GM12878 (cell line): ENCODE data around the gene INVS. TPM values are rescaled to one million over a fixed set of nuclear protein-coding genes. Genes with fewer than 3 reads are reported as not detected.

Experiments used
- CBX5 ChIP-seq: sonication (generic); IDR thresholded peaks from 2 replicates; pipeline ENCODE4 v1.6.1; 2016; ENCODE audit warnings: low read depth, moderate library complexity, mild to moderate bottlenecking, inconsistent platforms
- E4F1 ChIP-seq: fragments of 450-650 bp; IDR thresholded peaks from 2 replicates; pipeline ENCODE4 v1.6.1; 2018; ENCODE audit warnings: borderline replicate concordance, mild to moderate bottlenecking; ENCODE audit not compliant: partially characterized antibody
- PAX5 ChIP-seq: IDR thresholded peaks from 2 replicates; pipeline ENCODE4 v1.6.1; 2011; ENCODE audit warnings: low read depth, low read length, borderline replicate concordance
- POLR2A ChIP-seq: IDR thresholded peaks from 2 replicates; pipeline ENCODE4 v1.6.1; 2011; ENCODE audit warnings: low read depth, mild to moderate bottlenecking, low read length
- POLR2AphosphoS5 ChIP-seq: IDR thresholded peaks from 2 replicates; pipeline ENCODE4 v1.6.1; 2011; ENCODE audit warnings: mild to moderate bottlenecking, low read length, inconsistent platforms
- SIN3A ChIP-seq: IDR thresholded peaks from 2 replicates; pipeline ENCODE4 v1.6.1; 2012; ENCODE audit warnings: low read depth, low read length, improper control_type of control experiment
- TAF1 ChIP-seq: IDR thresholded peaks from 2 replicates; pipeline ENCODE4 v1.6.1; 2011; ENCODE audit warnings: mild to moderate bottlenecking, low read depth, low read length, borderline replicate concordance
- ZNF207 ChIP-seq: fragments of 450-650 bp; IDR thresholded peaks from 2 replicates; pipeline ENCODE4 v1.6.1; 2014; ENCODE audit warnings: antibody characterized with exemption, mild to moderate bottlenecking, borderline replicate concordance
- ZNF217 ChIP-seq: fragments of 450-650 bp; IDR thresholded peaks from 2 replicates; pipeline ENCODE4 v1.6.1; 2017; ENCODE audit warnings: antibody characterized with exemption, mild to moderate bottlenecking
- polyA plus RNA-seq, 11 experiments: library from polyadenylated mRNA; depleted of rRNA in 4 of 11; unstranded in 6 of 11; stranded (reverse) in 5 of 11; fragments of >200 nt; fragmentation: Nextera tagmentation in 4 of 11; fragmentation: Illumina TruSeq in 1 of 11; extraction: Ambion mirVana in 4 of 11; extraction: Trizol in 1 of 11; gene quantifications; 1 replicate in 1 of 11; 2 replicates in 10 of 11; pipeline versions ENCODE4 v1.2.1 to v1.2.3, GENCODE V29; 2011 to 2016; ENCODE audit warnings: inconsistent platforms in 2 of 11, missing spikeins in 2 of 11, low read depth in 1 of 11
- total RNA-seq, 4 experiments: library from RNA; depleted of rRNA in 3 of 4; stranded (reverse); fragments of >200 nt in 3 of 4; fragmentation: Illumina TruSeq in 1 of 4; extraction: Trizol in 1 of 4; gene quantifications; 2 replicates each; pipeline versions ENCODE4 v1.2.1 to v1.2.3, GENCODE V29; 2013 to 2021
- TF ChIP-seq, protein P1 (sequence below): fragments of 450-650 bp; IDR thresholded peaks from 2 replicates; pipeline ENCODE4 v1.6.1; 2017; ENCODE audit warnings: mild to moderate bottlenecking, moderate library complexity
- TF ChIP-seq, protein P2 (sequence below): fragments of 450-650 bp; IDR thresholded peaks from 2 replicates; pipeline ENCODE4 v1.6.1; 2018; ENCODE audit warnings: mild to moderate bottlenecking, low read depth, moderate library complexity; ENCODE audit not compliant: partially characterized antibody
- TF ChIP-seq, protein P3 (sequence below): IDR thresholded peaks from 2 replicates; pipeline ENCODE4 v1.6.1; 2012; ENCODE audit warnings: low read depth, low read length, improper control_type of control experiment
- TF ChIP-seq, protein P4 (sequence below): fragments of 450-650 bp; formaldehyde crosslinking; IDR thresholded peaks from 2 replicates; pipeline ENCODE4 v1.4.0; 2020; ENCODE audit warnings: mild to moderate bottlenecking, moderate library complexity

The INVS gene
- total and polyA plus RNA-seq, 10 of the 15 experiments (the other 5 are each of a cell fraction or from before 2014, with no cell fraction given) = 0.93 to 20.8 (median 13.2) TPM

DNA sequence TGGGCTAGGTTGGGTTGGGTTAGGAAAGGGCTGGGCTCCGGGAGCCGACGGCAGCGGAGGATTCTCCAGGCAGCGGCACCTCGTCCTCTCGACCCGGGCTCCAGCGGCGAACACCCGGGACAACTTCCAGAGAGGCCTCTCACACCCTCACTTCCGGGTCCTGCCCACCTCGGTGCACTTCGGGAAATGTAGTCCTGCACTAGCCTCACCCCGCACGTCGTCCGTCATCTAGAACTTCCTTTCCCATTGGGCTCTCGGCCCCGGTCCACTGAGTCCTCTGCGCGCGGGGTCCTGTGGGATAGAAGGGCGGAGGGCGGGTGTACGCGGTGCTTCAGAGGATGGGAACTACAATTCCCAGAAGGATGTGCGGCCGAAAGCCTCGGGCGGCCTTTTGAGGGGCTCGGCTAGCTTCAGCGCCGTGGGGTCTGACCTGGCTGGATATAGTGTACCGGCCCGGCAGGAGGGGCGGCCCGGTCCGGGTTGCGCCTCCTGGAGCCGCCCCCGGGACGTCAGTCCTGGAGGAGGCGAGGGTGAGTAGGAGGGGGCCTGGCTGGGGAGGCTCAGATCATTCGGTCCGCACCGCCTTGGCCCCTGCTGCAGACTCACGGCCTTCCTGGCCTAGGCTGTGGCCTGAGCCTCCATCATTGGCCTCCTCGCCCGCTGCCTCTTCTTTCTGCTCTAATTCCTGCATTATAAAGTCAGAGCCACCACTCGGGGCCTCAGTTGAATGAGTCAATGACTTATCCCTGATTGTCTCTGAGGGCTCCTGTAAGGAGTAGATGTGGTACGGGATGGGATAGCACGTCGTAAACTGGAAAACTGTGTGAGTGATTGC, at the start of gene INVS, which contains the start of gene ERP44 (continued):
- TF ChIP-seq, protein P1, sequence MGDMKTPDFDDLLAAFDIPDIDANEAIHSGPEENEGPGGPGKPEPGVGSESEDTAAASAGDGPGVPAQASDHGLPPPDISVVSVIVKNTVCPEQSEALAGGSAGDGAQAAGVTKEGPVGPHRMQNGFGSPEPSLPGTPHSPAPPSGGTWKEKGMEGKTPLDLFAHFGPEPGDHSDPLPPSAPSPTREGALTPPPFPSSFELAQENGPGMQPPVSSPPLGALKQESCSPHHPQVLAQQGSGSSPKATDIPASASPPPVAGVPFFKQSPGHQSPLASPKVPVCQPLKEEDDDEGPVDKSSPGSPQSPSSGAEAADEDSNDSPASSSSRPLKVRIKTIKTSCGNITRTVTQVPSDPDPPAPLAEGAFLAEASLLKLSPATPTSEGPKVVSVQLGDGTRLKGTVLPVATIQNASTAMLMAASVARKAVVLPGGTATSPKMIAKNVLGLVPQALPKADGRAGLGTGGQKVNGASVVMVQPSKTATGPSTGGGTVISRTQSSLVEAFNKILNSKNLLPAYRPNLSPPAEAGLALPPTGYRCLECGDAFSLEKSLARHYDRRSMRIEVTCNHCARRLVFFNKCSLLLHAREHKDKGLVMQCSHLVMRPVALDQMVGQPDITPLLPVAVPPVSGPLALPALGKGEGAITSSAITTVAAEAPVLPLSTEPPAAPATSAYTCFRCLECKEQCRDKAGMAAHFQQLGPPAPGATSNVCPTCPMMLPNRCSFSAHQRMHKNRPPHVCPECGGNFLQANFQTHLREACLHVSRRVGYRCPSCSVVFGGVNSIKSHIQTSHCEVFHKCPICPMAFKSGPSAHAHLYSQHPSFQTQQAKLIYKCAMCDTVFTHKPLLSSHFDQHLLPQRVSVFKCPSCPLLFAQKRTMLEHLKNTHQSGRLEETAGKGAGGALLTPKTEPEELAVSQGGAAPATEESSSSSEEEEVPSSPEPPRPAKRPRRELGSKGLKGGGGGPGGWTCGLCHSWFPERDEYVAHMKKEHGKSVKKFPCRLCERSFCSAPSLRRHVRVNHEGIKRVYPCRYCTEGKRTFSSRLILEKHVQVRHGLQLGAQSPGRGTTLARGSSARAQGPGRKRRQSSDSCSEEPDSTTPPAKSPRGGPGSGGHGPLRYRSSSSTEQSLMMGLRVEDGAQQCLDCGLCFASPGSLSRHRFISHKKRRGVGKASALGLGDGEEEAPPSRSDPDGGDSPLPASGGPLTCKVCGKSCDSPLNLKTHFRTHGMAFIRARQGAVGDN = no peak
- TF ChIP-seq ZNF217 = no peak
- TF ChIP-seq, protein P2, sequence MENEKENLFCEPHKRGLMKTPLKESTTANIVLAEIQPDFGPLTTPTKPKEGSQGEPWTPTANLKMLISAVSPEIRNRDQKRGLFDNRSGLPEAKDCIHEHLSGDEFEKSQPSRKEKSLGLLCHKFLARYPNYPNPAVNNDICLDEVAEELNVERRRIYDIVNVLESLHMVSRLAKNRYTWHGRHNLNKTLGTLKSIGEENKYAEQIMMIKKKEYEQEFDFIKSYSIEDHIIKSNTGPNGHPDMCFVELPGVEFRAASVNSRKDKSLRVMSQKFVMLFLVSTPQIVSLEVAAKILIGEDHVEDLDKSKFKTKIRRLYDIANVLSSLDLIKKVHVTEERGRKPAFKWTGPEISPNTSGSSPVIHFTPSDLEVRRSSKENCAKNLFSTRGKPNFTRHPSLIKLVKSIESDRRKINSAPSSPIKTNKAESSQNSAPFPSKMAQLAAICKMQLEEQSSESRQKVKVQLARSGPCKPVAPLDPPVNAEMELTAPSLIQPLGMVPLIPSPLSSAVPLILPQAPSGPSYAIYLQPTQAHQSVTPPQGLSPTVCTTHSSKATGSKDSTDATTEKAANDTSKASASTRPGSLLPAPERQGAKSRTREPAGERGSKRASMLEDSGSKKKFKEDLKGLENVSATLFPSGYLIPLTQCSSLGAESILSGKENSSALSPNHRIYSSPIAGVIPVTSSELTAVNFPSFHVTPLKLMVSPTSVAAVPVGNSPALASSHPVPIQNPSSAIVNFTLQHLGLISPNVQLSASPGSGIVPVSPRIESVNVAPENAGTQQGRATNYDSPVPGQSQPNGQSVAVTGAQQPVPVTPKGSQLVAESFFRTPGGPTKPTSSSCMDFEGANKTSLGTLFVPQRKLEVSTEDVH = peak; percentile 77
- TF ChIP-seq POLR2A = peak; percentile 96
- TF ChIP-seq SIN3A = 0 out of 2 replicates have a peak, but pooled peaks have one; percentile 67
- TF ChIP-seq ZNF207 = peak; percentile 52; the same call in 1 of the 2 replicates
- TF ChIP-seq, protein P3, sequence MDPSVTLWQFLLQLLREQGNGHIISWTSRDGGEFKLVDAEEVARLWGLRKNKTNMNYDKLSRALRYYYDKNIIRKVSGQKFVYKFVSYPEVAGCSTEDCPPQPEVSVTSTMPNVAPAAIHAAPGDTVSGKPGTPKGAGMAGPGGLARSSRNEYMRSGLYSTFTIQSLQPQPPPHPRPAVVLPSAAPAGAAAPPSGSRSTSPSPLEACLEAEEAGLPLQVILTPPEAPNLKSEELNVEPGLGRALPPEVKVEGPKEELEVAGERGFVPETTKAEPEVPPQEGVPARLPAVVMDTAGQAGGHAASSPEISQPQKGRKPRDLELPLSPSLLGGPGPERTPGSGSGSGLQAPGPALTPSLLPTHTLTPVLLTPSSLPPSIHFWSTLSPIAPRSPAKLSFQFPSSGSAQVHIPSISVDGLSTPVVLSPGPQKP = peak; percentile 91
- TF ChIP-seq TAF1 = peak; percentile 79
- TF ChIP-seq CBX5 = no peak
- peak; percentile 83 for TF ChIP-seq E4F1
- peak; percentile 81; the same call in 1 of the 2 replicates for TF ChIP-seq PAX5
- TF ChIP-seq, protein P4, sequence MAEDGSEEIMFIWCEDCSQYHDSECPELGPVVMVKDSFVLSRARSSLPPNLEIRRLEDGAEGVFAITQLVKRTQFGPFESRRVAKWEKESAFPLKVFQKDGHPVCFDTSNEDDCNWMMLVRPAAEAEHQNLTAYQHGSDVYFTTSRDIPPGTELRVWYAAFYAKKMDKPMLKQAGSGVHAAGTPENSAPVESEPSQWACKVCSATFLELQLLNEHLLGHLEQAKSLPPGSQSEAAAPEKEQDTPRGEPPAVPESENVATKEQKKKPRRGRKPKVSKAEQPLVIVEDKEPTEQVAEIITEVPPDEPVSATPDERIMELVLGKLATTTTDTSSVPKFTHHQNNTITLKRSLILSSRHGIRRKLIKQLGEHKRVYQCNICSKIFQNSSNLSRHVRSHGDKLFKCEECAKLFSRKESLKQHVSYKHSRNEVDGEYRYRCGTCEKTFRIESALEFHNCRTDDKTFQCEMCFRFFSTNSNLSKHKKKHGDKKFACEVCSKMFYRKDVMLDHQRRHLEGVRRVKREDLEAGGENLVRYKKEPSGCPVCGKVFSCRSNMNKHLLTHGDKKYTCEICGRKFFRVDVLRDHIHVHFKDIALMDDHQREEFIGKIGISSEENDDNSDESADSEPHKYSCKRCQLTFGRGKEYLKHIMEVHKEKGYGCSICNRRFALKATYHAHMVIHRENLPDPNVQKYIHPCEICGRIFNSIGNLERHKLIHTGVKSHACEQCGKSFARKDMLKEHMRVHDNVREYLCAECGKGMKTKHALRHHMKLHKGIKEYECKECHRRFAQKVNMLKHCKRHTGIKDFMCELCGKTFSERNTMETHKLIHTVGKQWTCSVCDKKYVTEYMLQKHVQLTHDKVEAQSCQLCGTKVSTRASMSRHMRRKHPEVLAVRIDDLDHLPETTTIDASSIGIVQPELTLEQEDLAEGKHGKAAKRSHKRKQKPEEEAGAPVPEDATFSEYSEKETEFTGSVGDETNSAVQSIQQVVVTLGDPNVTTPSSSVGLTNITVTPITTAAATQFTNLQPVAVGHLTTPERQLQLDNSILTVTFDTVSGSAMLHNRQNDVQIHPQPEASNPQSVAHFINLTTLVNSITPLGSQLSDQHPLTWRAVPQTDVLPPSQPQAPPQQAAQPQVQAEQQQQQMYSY (CRISPR knock-in tag) = no peak
- TF ChIP-seq POLR2AphosphoS5 = peak; percentile 95
